Stomach (tissue), 4 donors: ENCODE data around the gene GPATCH1.
A peak's percentile ranks its signal among the peaks of the same experiment; 100 is the strongest.

Experiments
- POLR2A ChIP-seq, 4 donors: fragments of 450-650 bp; IDR thresholded peaks; one replicate each; pipeline ENCODE4 v1.6.1; 2016; ENCODE audit warnings: antibody characterized with exemption in 4 of 4, control low read depth in 2 of 4, mild to moderate bottlenecking in 1 of 4, moderate library complexity in 1 of 4
- POLR2AphosphoS5 ChIP-seq, 3 donors: sonication (generic); formaldehyde crosslinking; IDR thresholded peaks; one replicate each; pipeline ENCODE4 v1.6.1; 2016; ENCODE audit warnings: antibody characterized with exemption in 3 of 3
- TF ChIP-seq, protein P1 (sequence below), 7 experiments: fragments of 450-650 bp in 4 of 7; fragments of 200-600 bp in 3 of 7; sonication (generic) in 3 of 7; IDR thresholded peaks; one replicate each; pipeline ENCODE4 v1.5.1; 2016 to 2019; ENCODE audit warnings: antibody characterized with exemption in 7 of 7, control low read depth in 2 of 7, mild to moderate bottlenecking in 1 of 7

DNA sequence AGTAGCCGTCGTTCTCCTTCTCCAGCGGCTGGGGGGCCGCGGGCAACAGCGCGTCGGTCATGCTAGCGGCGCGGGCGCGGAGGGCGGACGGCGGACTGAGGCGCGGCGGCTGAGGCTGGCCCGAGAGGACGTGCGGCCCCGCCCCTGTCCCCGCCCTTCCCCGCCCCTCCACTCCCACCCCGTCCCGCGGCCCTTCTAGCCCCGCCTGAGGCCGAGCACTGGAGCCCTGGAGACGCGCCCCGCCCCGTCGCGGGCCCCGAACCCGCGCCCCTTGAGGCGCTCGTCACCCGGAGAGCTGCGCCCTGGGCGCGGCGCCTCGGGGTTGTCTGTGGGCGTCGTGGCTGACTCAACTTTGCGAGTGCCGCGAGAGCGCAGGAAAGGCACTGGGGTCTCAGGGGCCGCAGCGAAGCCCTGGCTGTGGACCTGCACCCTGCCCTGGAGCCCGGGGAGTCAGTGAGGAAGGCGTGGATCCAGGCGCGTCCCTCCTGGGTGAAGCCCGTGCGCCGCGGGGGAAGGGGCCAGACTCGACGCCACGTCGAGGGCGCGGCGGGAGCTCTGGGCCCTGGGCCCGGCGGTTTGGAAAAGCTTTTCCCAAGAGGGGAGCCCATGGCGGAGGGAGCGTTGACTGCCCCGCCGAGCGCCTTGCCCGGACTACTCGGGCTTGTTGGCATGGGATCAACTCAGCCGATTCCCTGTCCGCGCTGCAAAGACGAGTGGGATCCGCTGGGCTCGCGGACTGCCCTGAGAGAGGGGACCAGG lies 16.0 kb upstream of the GPATCH1 start, which contains the start of gene RHPN2:
- TF ChIP-seq POLR2A (IDR thresholded peaks at IDR 0.05) (no peak), POLR2AphosphoS5 (IDR thresholded peaks at IDR 0.05) (peak in 2 of 3 donors; percentile 63 to 93)
- TF ChIP-seq, protein P1, sequence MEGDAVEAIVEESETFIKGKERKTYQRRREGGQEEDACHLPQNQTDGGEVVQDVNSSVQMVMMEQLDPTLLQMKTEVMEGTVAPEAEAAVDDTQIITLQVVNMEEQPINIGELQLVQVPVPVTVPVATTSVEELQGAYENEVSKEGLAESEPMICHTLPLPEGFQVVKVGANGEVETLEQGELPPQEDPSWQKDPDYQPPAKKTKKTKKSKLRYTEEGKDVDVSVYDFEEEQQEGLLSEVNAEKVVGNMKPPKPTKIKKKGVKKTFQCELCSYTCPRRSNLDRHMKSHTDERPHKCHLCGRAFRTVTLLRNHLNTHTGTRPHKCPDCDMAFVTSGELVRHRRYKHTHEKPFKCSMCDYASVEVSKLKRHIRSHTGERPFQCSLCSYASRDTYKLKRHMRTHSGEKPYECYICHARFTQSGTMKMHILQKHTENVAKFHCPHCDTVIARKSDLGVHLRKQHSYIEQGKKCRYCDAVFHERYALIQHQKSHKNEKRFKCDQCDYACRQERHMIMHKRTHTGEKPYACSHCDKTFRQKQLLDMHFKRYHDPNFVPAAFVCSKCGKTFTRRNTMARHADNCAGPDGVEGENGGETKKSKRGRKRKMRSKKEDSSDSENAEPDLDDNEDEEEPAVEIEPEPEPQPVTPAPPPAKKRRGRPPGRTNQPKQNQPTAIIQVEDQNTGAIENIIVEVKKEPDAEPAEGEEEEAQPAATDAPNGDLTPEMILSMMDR (IDR thresholded peaks at IDR 0.05) = no peak
